Measurements from ENCODE around the gene GKAP1. TPM values are rescaled to one million over a fixed set of nuclear protein-coding genes. Genes with fewer than 3 reads are reported as not detected.

GKAP1 gene
- total RNA-seq, 2 experiments from 2014 or later, result 7.3 to 9.5 TPM

DNA sequence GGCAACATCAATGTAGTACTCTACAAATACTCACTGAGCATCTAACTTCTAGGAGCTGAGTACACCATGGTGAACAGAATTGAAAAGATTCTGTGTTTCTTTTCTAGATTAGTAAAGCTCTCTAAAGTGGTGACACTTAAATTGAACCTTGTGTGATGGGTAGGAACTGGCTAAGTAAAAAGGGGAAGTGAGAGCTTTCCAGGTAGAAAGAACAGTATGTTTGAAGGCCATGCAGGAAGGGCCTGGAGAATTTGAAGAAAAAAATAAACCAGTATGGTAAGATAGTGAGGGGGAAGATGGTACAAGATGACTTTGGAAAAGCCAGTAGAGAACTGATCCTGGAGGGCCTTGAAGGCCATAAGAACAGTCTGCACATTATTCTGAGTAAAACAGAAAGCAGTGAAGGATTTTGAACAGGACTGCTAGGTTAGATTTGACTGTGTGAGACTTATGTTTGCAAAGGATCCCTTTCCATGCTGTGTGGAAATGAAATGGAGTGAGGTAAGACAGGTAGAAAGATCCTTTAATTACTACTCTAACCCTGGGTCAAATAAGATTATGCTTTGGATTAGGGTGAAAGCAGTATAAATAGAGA, 63.1 kb downstream of the GKAP1 start:
- no peak overlapping the region for H3K4me3 Mint-ChIP-seq
- H3K9me3 Mint-ChIP-seq, result no peaks in the 10 kb centered on the region
- H3K36me3 Mint-ChIP-seq (ENCODE audit: low read depth), result peaks cover 70% of the 10 kb centered on the region
- intact Hi-C loops (cut with DNase I, micrococcal nuclease), result no loop called here
- ATAC-seq (ENCODE audit: poor library complexity) (no peak), DNase-seq (no peak)
- TF ChIP-seq, protein P1, sequence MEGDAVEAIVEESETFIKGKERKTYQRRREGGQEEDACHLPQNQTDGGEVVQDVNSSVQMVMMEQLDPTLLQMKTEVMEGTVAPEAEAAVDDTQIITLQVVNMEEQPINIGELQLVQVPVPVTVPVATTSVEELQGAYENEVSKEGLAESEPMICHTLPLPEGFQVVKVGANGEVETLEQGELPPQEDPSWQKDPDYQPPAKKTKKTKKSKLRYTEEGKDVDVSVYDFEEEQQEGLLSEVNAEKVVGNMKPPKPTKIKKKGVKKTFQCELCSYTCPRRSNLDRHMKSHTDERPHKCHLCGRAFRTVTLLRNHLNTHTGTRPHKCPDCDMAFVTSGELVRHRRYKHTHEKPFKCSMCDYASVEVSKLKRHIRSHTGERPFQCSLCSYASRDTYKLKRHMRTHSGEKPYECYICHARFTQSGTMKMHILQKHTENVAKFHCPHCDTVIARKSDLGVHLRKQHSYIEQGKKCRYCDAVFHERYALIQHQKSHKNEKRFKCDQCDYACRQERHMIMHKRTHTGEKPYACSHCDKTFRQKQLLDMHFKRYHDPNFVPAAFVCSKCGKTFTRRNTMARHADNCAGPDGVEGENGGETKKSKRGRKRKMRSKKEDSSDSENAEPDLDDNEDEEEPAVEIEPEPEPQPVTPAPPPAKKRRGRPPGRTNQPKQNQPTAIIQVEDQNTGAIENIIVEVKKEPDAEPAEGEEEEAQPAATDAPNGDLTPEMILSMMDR (IDR thresholded peaks at IDR 0.05), result no peak
- ChIA-PET CTCF (no interaction called here), POLR2A (no interaction called here)
- H3K27me3 ChIP-seq (ENCODE audit: control insufficient read depth in 1 of 2, insufficient read depth in 2 of 2, low read length in 2 of 2), result no peaks in the 10 kb centered on the region
- no peaks in the 10 kb centered on the region for H3K4me1 Mint-ChIP-seq (ENCODE audit: low read depth)
- H3K4me1 ChIP-seq (ENCODE audit: insufficient read depth, low read length), result no peaks in the 10 kb centered on the region
- no peak overlapping the region for H3K27ac ChIP-seq (ENCODE audit: low read depth in 1 of 2, low read length in 2 of 2)
- no peaks in the 10 kb centered on the region for H3K27me3 Mint-ChIP-seq
- no peaks in the 10 kb centered on the region for H3K9me3 ChIP-seq (ENCODE audit: control insufficient read depth in 1 of 2, insufficient read depth in 1 of 2, low read length in 2 of 2)
- H3K4me3 ChIP-seq (ENCODE audit: low read length), result no peak overlapping the region
- H3K36me3 ChIP-seq (ENCODE audit: insufficient read depth, low read length), result peaks cover 3% of the 10 kb centered on the region
- no peak overlapping the region for H3K27ac Mint-ChIP-seq

DNA sequence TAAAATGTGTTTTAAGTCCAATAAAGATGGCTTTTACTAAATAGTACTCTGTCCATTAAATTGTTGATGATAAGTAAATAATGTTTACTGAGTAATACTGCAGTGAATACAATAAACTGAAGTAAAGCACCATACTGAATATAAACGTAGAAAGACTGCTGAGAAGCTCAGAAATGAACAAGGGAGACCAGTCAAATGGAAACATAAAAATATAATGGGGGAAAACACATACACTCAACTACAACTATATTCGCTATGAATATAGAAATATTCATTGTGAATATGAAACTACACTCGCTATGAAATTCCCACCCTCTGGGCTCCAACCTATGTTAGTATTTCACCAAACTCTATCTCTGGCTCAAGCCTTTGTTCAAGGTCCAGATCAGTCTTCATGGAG, 67.9 kb downstream of the GKAP1 start:
- DNase-seq, result no peak
- TF ChIP-seq, protein P1 (IDR thresholded peaks at IDR 0.05), result no peak
- H3K4me3 ChIP-seq (ENCODE audit: low read length), result no peak overlapping the region
- H3K36me3 ChIP-seq (ENCODE audit: insufficient read depth, low read length), result peaks cover 3% of the 10 kb centered on the region
- POLR2A ChIA-PET, result no interaction called here
- Mint-ChIP-seq H3K36me3 (ENCODE audit: low read depth) (peaks cover 44% of the 10 kb centered on the region), H3K4me3 (no peak overlapping the region), H3K4me1 (ENCODE audit: low read depth) (no peaks in the 10 kb centered on the region), H3K27ac (no peak overlapping the region), H3K27me3 (no peaks in the 10 kb centered on the region), H3K9me3 (no peaks in the 10 kb centered on the region)
- CTCF ChIA-PET, result no interaction called here
- H3K27ac ChIP-seq (ENCODE audit: low read depth in 1 of 2, low read length in 2 of 2), result no peak overlapping the region
- ATAC-seq (ENCODE audit: poor library complexity), result no peak
- intact Hi-C loops (cut with DNase I, micrococcal nuclease), result no loop called here
- H3K27me3 ChIP-seq (ENCODE audit: control insufficient read depth in 1 of 2, insufficient read depth in 2 of 2, low read length in 2 of 2), result no peaks in the 10 kb centered on the region
- H3K9me3 ChIP-seq (ENCODE audit: control insufficient read depth in 1 of 2, insufficient read depth in 1 of 2, low read length in 2 of 2), result no peaks in the 10 kb centered on the region
- H3K4me1 ChIP-seq (ENCODE audit: insufficient read depth, low read length), result no peaks in the 10 kb centered on the region

DNA sequence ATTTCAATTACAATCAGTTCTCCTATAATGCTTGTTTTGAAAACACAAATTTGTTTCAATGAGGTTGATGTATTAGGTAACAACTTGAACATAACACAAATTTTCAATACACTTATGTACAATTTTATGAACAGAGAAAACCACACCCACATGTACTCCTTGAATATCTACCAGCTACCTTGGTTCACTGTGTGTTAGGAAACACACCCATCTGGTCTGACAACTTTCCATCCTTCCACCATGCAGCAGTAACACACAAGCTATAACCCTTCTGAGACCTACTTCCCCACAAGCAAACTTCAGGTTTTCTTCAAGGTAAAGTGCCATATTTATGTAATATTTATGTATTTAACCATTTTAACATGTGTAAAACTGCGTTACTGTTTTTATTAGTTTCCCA, 73.4 kb downstream of the GKAP1 start:
- no peaks in the 10 kb centered on the region for H3K4me1 Mint-ChIP-seq (ENCODE audit: low read depth)
- no peaks in the 10 kb centered on the region for H3K9me3 Mint-ChIP-seq
- intact Hi-C loops (cut with DNase I, micrococcal nuclease), result no loop called here
- H3K4me3 Mint-ChIP-seq, result no peak overlapping the region
- Histone ChIP-seq H3K36me3 (ENCODE audit: insufficient read depth, low read length) (no peaks in the 10 kb centered on the region), H3K27ac (ENCODE audit: low read depth in 1 of 2, low read length in 2 of 2) (no peak overlapping the region), H3K4me3 (ENCODE audit: low read length) (no peak overlapping the region), H3K4me1 (ENCODE audit: insufficient read depth, low read length) (no peaks in the 10 kb centered on the region), H3K9me3 (ENCODE audit: control insufficient read depth in 1 of 2, insufficient read depth in 1 of 2, low read length in 2 of 2) (no peaks in the 10 kb centered on the region), H3K27me3 (ENCODE audit: control insufficient read depth in 1 of 2, insufficient read depth in 2 of 2, low read length in 2 of 2) (no peaks in the 10 kb centered on the region)
- H3K27ac Mint-ChIP-seq, result no peak overlapping the region
- H3K36me3 Mint-ChIP-seq (ENCODE audit: low read depth), result peaks cover 43% of the 10 kb centered on the region
- DNase-seq, result no peak
- ChIA-PET CTCF (no interaction called here), POLR2A (no interaction called here)
- TF ChIP-seq, protein P1 (IDR thresholded peaks at IDR 0.05), result no peak
- no peaks in the 10 kb centered on the region for H3K27me3 Mint-ChIP-seq
- ATAC-seq (ENCODE audit: poor library complexity), result no peak

All from CD4-positive, alpha-beta T cell (primary cell).